GM19467 (cell line): ENCODE data around the gene CYTL1.
"Not testable (repeated sequence)": the region's sequence is repeated elsewhere in the genome, so short reads cannot be mapped to it uniquely, and the experiment has no call there.

Experiments
- ATAC-seq: cut with Tn5 transposase; IDR thresholded peaks from one replicate; pipeline ENCODE4 v1.9.1; 2021; ENCODE audit warnings: mild to moderate bottlenecking, moderate library complexity; ENCODE audit not compliant: unreplicated experiment

Gene CYTL1

DNA sequence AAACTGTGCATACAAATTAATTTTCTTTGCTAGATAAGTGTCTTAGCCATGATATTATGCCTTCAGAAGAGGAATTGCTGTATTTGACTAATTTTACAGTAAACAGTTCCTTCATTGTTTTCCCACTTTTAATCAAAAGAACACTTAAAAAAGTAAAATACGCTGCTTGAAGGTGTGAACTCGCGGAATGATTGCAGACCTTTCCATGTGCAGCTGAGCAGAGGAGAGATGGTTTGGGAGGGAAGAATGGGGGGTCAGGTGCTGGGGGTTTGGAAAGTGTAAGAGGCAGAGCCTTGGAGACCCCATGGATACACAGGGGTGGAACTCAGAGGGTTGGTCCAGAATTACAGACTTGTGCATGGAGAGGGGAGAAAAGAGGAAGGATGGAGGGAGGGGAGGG is 15.3 kb downstream of the CYTL1 start:
- ATAC-seq: no peak

DNA sequence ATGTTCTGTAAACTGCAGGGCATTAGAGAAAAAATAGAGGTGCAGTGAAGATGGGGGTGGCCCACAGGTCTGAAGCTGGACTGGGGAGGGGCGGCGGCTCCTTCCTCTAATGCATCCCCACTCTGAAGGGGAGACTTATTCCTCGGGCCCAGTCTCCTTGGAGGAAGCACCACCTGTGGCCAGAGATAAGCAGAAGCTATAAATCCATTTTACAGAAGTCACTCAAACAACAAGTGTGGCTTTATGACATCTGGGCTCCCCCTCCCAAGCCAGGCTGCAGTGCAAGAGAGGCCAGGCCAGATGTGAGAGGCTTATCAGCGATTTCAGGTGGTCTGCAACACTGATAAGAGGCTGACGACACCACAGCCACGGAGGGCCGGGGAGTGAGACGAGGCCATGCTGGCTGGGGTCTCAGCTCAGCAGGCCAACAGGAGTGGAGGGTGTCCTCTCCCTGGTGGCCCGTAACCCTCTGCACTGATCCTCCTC is 15.8 kb downstream of the CYTL1 start:
- no peak for ATAC-seq

DNA sequence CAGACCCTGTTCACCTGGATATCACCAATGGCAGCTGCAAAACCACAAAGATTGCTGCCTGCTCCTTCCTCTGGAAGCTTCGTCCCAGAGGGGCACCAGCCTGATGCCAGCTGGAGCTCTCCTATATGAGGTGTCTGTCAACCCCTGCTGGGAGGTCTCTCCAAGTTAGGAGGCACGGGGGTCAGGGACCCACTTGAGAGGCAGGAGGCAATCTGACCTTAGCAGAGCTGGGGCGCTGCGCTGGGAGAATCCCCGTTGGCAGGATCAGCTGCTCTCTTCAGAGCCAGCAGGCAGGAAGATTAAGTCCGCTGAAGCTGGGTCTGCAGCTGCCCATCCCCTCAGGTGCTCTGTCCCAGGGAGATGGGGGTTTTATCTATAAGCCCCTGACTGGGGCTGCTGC is 17.6 kb downstream of the CYTL1 start:
- ATAC-seq: not testable (repeated sequence)

DNA sequence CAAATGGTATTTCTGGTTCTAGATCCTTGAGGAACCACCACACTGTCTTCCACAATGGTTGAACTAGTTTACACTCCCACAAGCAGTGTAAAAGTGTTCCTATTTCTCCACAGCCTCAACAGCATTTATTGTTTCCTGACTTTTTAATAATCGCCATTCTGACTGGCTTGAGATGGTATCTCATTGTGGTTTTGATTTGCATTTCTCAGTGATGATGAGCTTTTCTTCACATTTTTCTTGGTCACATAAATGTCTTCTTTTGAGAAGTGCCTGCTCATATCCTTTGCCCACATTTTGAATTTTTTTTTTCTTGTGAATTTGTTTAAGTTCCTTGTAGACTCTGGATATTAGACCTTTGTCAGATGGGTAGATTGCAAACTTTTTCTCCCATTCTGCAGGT is 22.3 kb downstream of the CYTL1 start:
- not testable (repeated sequence) for ATAC-seq

DNA sequence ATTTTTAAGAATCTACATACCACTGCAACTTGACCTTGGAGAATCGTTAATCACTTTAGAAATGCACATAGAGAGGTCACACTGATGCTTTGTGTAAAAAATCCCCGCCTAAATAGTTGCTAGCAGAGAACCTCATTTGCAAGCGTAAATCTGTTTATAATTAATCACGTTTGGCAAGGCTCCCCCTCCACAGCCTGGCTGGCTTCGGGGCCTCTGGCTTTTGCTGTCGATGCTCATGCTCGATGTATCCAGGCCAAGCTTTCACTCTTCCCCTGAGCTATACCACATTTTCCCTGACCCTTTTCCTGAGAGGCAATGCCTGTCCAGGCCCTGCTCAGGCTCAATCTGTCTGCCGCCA is 23.4 kb downstream of the CYTL1 start:
- no peak for ATAC-seq

DNA sequence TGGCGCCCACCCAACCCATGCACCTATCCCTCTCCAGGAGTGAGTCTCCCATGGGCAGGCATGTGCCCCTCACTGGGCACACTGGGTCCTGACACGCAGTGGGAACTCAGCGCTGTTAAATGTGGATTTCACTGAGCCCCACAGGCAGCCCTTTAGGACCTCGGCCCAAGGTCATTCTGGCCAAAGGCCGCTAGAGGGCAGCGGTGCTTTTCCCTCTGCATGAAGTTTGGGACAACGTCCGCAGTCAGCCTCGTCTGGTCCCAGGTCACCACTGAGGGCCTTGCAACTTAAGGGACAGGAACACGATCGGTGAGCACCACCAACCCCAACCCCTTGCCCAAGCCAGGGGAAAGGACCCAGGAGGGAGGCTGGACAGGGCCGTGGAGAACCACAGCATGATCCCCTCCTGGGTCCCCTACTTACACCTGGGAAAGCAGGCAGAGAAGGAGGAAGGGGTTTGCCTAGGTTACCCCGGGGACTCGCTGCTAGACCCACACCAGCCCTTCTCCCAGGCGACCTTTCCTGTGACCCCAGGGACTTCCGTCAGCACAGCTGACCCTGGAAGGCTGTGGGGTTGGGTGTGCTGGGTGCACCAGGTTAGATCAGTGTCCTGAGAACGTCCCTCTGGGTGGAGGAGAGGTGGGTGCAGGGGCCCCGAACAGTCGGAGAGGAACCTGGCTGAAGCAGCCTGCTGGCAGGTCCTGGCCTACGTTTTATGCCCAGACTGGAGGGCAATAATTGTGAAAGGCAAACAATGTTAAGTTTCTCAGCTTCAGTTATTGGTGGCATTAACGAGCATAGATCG is 24.0 kb downstream of the CYTL1 start:
- ATAC-seq: no peak

DNA sequence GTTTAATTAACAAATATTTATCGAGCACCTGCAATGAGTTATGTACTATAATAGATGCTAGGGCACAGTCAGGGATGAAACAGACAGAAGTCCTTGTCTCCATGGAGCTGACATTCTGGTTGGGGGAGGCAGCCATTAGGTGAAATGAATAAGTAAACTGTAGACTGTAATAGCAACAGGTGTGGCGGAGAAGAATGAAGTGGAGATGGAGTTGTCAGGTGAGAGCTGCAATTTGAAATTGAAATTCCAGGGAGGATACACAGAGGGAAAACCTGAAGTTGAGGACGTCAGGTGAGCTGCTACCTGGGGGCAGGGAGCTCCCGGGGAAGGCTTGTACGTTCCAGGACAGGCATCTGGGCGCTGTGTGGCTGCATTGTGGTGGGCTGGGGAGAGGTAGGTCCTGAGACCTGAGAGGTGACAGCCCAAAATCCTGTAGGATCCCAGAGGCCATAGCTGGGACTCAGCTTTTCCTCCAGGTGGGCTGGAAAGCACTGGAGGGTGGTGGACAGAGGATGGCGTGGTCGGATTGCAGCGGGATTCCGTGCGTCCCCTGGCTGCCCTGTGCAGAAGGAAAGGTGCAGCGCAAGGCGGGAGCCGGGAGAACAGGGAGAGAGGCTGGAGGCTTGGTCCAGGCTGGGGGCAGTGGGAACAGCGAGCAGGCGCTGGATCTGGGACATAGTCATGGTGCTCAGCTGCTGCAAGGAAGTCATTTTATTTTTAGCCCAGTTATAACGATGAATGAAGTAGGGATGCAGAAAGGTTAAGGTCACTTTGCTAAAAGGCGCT is 24.8 kb downstream of the CYTL1 start:
- no peak for ATAC-seq

DNA sequence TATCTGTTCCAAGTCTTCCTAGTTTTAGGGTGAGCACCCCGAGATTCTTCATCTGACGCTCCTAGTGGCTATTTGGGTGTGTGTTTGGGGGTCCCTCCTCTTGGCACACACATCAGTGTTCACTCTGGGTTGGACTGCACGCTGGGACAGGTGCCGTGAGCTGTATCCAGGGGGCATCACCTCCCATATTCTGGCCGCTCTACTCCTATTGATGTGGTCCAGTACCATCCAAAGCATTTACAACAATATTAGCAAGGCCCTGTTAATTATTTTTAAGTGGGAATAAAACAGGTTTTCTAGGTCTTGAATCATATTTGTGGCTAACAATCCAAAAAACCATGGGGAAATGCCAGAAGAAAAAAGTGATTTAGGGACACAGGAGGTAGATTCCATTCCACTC is 26.4 kb downstream of the CYTL1 start:
- ATAC-seq: no peak

DNA sequence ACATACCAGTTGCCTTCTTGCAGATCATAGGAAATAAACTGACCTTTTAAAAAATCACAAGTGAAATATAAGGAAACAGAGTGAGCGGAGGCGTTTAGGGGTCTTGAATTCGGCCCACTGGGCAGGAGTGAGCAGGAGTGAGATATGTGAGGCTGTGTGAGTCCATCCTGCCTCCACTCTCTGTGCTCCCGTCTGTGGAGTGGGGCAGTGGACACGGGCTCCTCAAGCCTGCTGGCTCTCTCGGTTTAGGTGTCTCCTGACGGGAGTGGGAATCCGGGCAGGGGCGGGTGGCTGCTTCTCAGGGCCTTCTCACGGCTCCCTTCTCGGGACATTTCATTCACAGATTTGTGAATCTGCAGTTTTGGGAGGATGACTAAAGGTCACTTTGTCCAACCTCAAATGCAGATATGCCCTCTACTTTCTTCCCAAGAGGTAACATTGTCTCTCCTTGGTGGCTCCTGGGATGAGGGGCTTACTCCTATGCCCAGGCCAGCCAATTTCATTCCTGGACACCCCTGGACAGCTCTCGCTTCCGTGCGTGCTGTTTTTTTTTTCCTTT is 27.6 kb downstream of the CYTL1 start:
- no peak for ATAC-seq

DNA sequence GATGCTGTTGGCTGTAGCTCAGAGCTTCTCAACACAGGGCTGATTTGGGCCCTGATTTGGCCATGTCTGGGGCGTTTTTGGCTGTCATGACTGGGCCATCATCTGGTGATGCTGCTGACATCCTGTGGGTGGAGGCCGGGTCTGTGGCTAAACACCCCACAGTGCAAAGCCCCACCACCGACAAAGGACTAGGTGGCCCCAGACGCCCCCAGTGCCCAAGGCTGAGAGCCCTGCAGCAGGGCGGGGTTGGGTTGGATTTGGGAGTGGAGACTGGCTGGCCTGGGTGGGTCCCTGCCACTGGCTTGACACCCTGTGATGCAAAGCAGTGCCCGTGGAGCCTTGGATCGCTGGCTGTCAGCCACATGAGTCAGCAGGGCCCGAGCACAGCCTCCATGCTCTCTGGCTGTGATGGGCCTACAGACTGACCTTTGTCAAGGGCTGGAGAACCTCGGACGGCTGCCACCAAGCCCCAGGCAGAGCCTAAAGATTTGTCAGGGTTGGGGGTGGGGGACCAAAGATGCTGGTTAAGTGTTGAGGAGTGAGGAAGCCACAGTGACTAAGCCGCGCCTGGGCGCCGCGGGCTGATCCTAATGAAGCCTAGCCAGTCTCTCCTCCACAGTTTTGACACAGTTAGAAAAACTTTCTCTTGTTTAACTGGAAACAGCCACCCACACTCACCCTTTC is 28.3 kb downstream of the CYTL1 start:
- ATAC-seq: no peak

DNA sequence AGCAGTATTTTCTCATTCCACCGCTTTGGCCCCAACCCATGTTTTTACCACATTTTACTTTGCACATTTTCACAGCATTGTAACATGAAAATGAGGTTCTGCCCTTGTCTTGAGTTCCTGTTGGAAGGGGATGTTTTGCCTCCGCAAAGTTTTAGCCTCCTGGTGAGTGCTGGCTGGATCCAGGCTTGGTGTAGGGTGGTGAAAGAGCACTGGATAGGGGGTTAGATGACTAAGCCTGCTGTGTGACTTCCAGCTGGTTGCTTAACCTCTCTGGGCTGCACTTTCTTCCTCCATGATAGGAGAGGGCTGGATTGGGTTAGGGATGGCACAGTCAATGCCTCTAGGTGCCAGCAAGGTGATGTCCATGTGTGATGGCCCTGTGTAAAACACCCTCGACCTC is 28.9 kb downstream of the CYTL1 start:
- ATAC-seq: no peak

DNA sequence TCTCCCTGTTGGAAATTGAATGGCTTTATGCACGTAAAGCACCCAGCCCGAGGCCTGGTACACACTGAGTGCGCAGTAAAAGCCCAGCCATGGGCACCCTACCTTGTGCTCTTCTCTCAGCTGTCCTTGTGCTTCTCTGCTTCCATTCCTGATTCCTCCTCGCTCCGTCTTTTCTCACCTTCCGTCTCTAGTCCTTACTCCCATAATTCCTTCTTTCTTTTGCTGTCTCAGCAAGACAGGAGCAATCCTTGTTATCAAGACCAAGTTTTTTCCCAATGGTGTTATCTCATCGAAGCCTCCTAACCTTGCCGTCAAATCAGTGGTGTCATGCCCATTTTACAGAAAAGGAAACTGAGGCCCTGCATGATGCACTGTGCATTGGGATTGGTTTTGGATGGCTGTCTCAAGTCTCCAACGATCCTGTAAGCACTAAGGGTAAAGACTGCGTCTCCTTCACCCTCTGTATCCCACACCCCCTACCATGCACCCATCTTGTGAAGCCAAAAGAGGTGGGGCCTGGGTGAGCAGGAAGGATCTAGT is 30.1 kb downstream of the CYTL1 start:
- no peak for ATAC-seq

DNA sequence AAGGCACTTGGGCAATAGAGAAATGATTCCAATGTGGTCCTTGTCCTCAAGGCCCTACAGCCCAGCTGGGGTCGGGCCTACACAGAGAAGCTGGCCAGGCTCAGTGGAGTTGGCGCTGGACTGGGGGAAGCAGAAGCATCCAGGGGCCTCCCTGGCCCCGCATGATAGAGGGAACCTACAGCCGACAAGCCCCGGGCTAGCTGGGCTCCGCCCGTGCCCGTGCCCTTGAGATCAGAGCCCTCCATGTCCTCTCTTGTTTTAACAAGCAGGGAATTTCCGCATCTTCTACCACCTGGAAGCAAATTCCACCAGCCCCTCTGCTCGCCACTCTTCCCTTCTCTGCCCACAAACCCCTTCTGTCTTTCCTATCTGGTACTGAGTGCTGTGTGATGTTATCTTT is 31.6 kb downstream of the CYTL1 start:
- no peak for ATAC-seq

DNA sequence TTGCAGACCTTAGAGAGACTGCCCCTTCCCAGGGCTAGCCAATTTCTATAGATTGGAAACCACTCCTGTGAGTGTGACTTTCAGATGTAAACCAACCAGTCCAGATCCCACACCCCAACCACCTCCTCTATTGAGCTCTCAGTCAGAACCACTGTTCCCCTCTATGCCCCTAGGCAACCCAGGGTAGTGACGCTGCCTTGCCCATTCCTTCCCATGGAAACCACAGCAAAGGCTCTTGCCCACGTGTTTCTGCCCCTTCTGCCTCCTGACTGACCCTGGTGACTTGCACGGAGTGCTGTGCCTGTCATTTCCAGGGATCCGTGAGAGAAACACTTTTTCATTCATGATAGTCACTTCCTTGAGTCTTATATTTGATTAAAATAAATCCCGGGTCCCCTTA is 32.4 kb downstream of the CYTL1 start:
- ATAC-seq: no peak

DNA sequence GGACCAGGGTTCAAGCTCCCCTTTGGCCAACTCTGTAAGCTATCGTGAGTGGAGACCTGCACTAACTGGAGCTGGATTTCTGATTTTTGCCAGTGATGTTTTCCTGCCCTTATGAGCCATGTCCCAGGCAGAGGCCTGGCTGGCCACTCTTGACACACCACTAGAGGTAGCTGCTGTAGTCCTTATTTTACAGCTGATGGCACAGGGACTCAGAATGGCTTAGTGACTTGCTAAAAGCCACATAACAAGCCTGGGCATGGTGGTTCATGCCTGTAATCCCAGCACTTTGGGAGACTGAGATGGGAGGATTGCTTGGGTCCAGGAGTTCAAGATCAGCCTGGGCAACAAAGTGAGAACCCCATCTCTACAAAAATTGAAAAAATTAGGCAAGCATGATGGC is 33.4 kb downstream of the CYTL1 start:
- no peak for ATAC-seq

DNA sequence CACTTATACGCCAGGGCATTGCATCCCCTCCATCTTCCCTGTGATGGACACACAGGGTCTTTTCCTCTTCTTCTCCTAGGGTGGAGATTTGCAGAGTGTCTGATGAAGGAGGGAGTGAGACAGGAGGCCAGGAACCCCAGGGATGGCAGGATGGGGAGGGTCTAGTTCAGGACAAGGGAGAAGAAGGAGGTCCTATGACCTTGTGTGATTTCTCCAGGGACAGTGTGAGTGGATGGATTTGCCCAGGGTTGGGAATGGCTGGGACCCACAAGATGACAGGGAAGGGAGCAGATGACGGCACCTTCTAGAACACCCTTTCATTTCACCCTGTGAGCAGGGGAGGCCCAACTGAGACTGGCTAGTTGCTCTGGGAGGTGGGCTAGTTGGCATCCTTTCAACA is 34.2 kb downstream of the CYTL1 start:
- no peak for ATAC-seq

DNA sequence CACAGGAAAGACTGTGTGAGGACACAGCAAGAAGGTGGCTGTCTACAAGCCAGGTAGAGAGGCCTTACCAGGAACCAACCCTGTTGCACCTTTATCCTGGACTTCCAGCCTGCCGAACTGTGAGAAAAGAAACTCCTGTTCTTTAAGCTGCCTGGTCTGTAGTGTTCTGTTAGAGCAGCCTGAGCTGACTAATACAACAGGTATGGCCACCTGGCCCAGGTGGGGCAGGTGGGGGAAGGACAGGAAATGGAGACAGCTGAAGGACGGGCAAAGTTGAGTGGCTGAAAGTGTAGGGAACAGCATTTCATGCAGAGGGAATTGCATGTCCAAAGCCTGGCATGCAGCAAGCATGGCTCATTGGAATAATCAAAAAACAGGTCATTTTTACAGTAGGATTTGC is 35.1 kb downstream of the CYTL1 start:
- no peak for ATAC-seq

DNA sequence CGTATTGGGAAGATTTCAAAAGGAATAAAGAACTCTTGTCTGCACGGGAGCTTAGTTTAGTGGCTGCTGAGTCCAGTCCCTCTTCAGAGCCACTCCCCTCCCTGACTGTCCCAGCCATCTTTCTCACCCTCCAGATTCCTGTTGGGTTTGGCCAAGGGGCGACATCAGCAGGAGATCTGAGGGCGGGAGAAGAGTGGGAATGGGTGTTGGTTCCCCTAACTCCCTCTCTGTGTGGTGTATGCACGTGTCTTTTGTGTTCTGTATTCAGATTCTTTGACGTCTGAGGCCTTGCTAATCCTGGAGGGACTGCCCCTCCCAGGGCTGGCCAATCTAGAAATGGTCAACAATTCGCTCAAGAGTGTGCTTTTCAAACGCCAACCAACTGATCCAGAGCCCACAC is 37.4 kb downstream of the CYTL1 start:
- ATAC-seq: no peak

DNA sequence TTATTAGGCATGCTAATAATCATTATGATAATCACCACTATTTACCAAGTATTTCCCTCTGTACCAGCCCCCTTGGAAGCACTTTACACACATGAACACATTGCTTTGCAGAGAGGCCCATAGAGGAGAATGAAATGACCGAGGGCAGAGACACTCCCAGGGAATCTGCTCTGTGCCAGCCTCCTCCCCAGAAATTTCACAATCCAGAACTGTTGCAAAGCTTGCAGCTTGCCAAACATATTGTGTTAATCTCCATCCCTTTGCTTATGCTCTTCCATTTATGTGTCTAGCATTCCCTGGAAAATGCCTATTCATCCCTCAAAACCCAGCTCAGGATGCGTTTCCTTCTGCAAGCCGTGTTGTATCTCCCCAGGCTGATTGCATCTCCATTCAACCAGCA is 37.8 kb downstream of the CYTL1 start:
- no peak for ATAC-seq

DNA sequence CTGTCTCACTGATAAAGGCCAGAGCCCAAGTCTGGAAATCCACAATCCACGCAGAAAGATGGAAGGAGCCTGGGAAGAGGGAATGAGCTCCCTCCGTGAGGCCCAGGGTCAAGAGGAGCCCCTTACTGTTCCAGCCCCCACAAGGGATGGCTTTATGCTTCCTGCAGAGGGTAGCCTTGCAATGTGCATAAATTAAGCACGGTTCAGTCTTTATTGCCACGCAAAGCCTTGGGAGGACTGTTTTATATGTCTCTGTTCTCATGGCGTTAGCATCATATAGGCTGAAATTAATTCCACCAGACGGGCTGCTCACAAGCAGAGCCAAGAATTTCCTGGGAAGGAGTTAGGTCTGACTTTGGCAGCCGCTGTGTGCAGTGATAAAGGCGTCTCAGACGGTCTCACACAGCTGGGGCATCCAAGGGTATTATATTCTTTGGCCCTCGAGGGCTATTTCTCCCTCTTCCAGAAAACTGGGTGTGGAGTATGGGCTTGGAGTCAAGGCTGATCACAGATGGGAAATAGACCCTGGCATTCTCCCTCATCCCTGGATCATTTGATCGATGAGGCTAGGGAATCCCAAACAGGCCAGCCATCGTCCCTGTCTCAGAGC is 38.5 kb downstream of the CYTL1 start:
- ATAC-seq: no peak

DNA sequence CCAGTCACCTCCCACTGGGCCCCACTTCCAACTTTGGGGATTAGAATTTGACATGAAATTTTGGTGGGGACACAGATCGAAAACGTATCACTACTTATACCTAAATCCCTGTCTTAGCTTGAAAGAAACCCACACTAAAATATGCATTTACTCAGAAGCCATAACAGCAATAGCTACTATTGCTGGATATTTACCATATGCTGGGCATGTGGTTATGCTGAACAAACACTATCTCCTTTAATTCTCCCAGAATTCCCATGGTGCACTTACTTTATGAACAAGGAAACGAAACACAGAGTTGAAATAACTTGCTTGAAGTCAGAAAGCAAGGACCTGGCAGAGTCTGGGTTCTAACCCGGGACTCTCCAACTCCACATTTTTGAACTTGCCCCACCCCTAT is 39.3 kb downstream of the CYTL1 start:
- no peak for ATAC-seq
